ENCODE data around the gene UQCRC2. TPM values are rescaled to one million over a fixed set of nuclear protein-coding genes. Genes with fewer than 3 reads are reported as not detected.

Gene UQCRC2
- total and polyA plus RNA-seq, 2 donors (not counting 1 experiment from before 2014, with no cell fraction given) = 204 to 207 TPM

- TF ChIP-seq CTCF (conservative IDR thresholded peaks at IDR 0.05 in 1 of 2, IDR thresholded peaks at IDR 0.05 in 1 of 2; ENCODE audit: low read depth in 1 of 2, low read length in 2 of 2) (no peak), EZH2 (IDR thresholded peaks at IDR 0.05; ENCODE audit: low read length, missing control alignments) (no peak)
- H2AFZ ChIP-seq (ENCODE audit: low read length) = no peak overlapping the region
- no peaks in the 10 kb centered on the region for H4K20me1 ChIP-seq (ENCODE audit: control insufficient read depth, extremely low read depth, insufficient read depth, low read length)
- no peaks in the 10 kb centered on the region for H3K9me3 ChIP-seq (ENCODE audit: control insufficient read depth, insufficient read depth, low read depth, low read length)
- H3K9ac ChIP-seq (ENCODE audit: insufficient read depth, low read length) = no peak overlapping the region
- no peak overlapping the region for H3K27ac ChIP-seq (ENCODE audit: insufficient read depth, low read length)
- H3K79me2 ChIP-seq (ENCODE audit: control insufficient read depth, insufficient read depth, low read length) = no peaks in the 10 kb centered on the region
- H3K27me3 ChIP-seq (ENCODE audit: control insufficient read depth, insufficient read depth, low read length) = no peaks in the 10 kb centered on the region
- H3K4me3 ChIP-seq (replicated peaks in 1 of 4; ENCODE audit: control extremely low read depth in 1 of 4, insufficient read depth in 1 of 4, low read depth in 3 of 4, low read length in 4 of 4) = no peak overlapping the region
- H3K4me1 ChIP-seq (ENCODE audit: control insufficient read depth, extremely low read depth, insufficient read depth, low read length) = peaks cover 3% of the 10 kb centered on the region
- peak in 1 of 2 donors; percentile 21 for DNase-seq (ENCODE audit: low read depth in 2 of 2)
- peaks cover under 1% of the 10 kb centered on the region for H3K36me3 ChIP-seq (ENCODE audit: control insufficient read depth, insufficient read depth, low read length)
- peak overlapping the region; percentile 11 for H3K4me2 ChIP-seq (ENCODE audit: extremely low read depth, insufficient read depth, low read length)
Observed at GRCh38 chr16:21989133-21989532, 36.0 kb downstream of the UQCRC2 start.

GRCh38 chr16:21989751-21990150 lies 36.6 kb downstream of the UQCRC2 start:
- Histone ChIP-seq H3K79me2 (ENCODE audit: control insufficient read depth, insufficient read depth, low read length) (no peaks in the 10 kb centered on the region), H3K4me3 (replicated peaks in 1 of 4; ENCODE audit: control extremely low read depth in 1 of 4, insufficient read depth in 1 of 4, low read depth in 3 of 4, low read length in 4 of 4) (no peak overlapping the region), H3K9me3 (ENCODE audit: control insufficient read depth, insufficient read depth, low read depth, low read length) (no peaks in the 10 kb centered on the region), H3K4me1 (ENCODE audit: control insufficient read depth, extremely low read depth, insufficient read depth, low read length) (peaks cover 3% of the 10 kb centered on the region), H3K9ac (ENCODE audit: insufficient read depth, low read length) (no peak overlapping the region), H3K4me2 (ENCODE audit: extremely low read depth, insufficient read depth, low read length) (no peak overlapping the region), H3K36me3 (ENCODE audit: control insufficient read depth, insufficient read depth, low read length) (no peaks in the 10 kb centered on the region), H3K27me3 (ENCODE audit: control insufficient read depth, insufficient read depth, low read length) (no peaks in the 10 kb centered on the region), H3K27ac (ENCODE audit: insufficient read depth, low read length) (no peak overlapping the region), H4K20me1 (ENCODE audit: control insufficient read depth, extremely low read depth, insufficient read depth, low read length) (no peaks in the 10 kb centered on the region), H2AFZ (ENCODE audit: low read length) (no peak overlapping the region)
- TF ChIP-seq EZH2 (IDR thresholded peaks at IDR 0.05; ENCODE audit: low read length, missing control alignments) (no peak), CTCF (conservative IDR thresholded peaks at IDR 0.05 in 1 of 2, IDR thresholded peaks at IDR 0.05 in 1 of 2; ENCODE audit: low read depth in 1 of 2, low read length in 2 of 2) (no peak)
- no peak for DNase-seq (ENCODE audit: low read depth in 2 of 2)

DNA sequence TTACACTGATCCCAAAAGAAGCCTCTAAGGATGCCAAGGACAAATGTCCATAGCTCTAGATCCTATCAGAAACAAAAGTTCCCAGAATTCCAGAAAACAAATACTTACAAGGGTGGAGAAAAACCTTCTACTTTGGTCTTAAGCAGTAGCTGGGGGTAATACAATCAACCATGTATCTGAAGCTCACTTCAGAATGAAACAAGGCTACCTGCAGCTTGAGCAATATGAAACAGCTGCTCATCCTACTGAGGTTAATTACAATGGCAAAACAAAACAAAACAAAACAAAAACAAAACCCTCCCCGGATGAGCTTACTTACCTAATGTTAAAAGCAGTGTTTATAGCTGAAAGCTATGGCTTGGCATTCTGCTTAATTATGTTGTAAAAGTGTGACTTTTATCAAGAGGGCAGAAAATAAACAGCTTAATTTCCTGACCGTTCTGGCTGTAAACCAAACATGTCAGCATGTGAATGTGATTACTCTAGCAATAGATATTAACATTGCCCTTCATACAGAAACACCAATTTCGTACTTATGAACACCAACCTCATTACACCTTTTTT lies 37.3 kb downstream of the UQCRC2 start:
- TF ChIP-seq EZH2 (IDR thresholded peaks at IDR 0.05; ENCODE audit: low read length, missing control alignments) (no peak), CTCF (conservative IDR thresholded peaks at IDR 0.05 in 1 of 2, IDR thresholded peaks at IDR 0.05 in 1 of 2; ENCODE audit: low read depth in 1 of 2, low read length in 2 of 2) (no peak)

More for the DNA sequence above, 37.3 kb downstream of the UQCRC2 start:
- Histone ChIP-seq H3K36me3 (ENCODE audit: control insufficient read depth, insufficient read depth, low read length) (no peaks in the 10 kb centered on the region), H3K4me3 (replicated peaks in 1 of 4; ENCODE audit: control extremely low read depth in 1 of 4, insufficient read depth in 1 of 4, low read depth in 3 of 4, low read length in 4 of 4) (no peak overlapping the region), H3K9ac (ENCODE audit: insufficient read depth, low read length) (no peak overlapping the region), H3K4me1 (ENCODE audit: control insufficient read depth, extremely low read depth, insufficient read depth, low read length) (peaks cover 3% of the 10 kb centered on the region), H2AFZ (ENCODE audit: low read length) (no peak overlapping the region), H3K27ac (ENCODE audit: insufficient read depth, low read length) (no peak overlapping the region), H3K4me2 (ENCODE audit: extremely low read depth, insufficient read depth, low read length) (no peak overlapping the region), H3K9me3 (ENCODE audit: control insufficient read depth, insufficient read depth, low read depth, low read length) (no peaks in the 10 kb centered on the region), H3K27me3 (ENCODE audit: control insufficient read depth, insufficient read depth, low read length) (no peaks in the 10 kb centered on the region), H3K79me2 (ENCODE audit: control insufficient read depth, insufficient read depth, low read length) (no peaks in the 10 kb centered on the region), H4K20me1 (ENCODE audit: control insufficient read depth, extremely low read depth, insufficient read depth, low read length) (no peaks in the 10 kb centered on the region)
- no peak for DNase-seq (ENCODE audit: low read depth in 2 of 2)
